Measurements from ENCODE around the gene MYO18A. TPM values are rescaled to one million over a fixed set of nuclear protein-coding genes. Genes with fewer than 3 reads are reported as not detected.

MYO18A gene
- total and polyA plus RNA-seq, 2 of the 4 experiments (the other 2 are of a cell fraction) = 22.4 to 39.1 TPM

GRCh38 chr17:29043539-29044145 lies 136.6 kb downstream of the MYO18A start:
- Histone ChIP-seq H3K36me3 (ENCODE audit: control insufficient read depth, insufficient read depth, low read length) (no peaks in the 10 kb centered on the region), H3K9me3 (ENCODE audit: control insufficient read depth, insufficient read depth, low read length) (no peaks in the 10 kb centered on the region; the same call in 1 of the 2 replicates), H2BK5ac (ENCODE audit: low read depth, low read length, poor library complexity, severe bottlenecking) (no peak overlapping the region), H3K18ac (ENCODE audit: low read depth, low read length) (no peak overlapping the region), H2BK120ac (ENCODE audit: low read depth, low read length) (no peak overlapping the region), H2AK5ac (ENCODE audit: low read depth, low read length) (no peak overlapping the region), H3K4me1 (ENCODE audit: control insufficient read depth, insufficient read depth, low read length) (no peaks in the 10 kb centered on the region), H3K4ac (ENCODE audit: low read depth, low read length) (no peak overlapping the region), H3K9me1 (ENCODE audit: insufficient read depth, low read length) (peaks cover 2% of the 10 kb centered on the region; the same call in 1 of the 2 replicates), H4K20me1 (ENCODE audit: insufficient read depth, low read length) (no peaks in the 10 kb centered on the region), H3K4me2 (ENCODE audit: low read depth, low read length) (no peak overlapping the region), H3K27ac (ENCODE audit: insufficient read depth, low read length) (no peak overlapping the region), H3K9ac (ENCODE audit: low read depth, low read length) (no peak overlapping the region), H4K5ac (ENCODE audit: low read depth, low read length) (no peak overlapping the region), H3K56ac (ENCODE audit: extremely low read depth, insufficient read depth, low read length) (no peak overlapping the region), H2AFZ (replicated peaks; ENCODE audit: low read length, poor library complexity) (no peak overlapping the region), H3K23ac (ENCODE audit: low read depth, low read length) (no peak overlapping the region), H4K91ac (ENCODE audit: insufficient read depth, low read depth, low read length) (no peak overlapping the region), H2BK15ac (ENCODE audit: low read depth, low read length) (no peak overlapping the region), H3K79me1 (ENCODE audit: low read depth in 1 of 2, low read length in 2 of 2) (no peaks in the 10 kb centered on the region), H2AK9ac (replicated peaks; ENCODE audit: low read depth, low read length, poor library complexity) (no peak overlapping the region), H3K14ac (replicated peaks; ENCODE audit: low read depth, low read length) (no peak overlapping the region), H3K27me3 (ENCODE audit: control insufficient read depth, insufficient read depth, low read length) (peaks cover 44% of the 10 kb centered on the region), H4K8ac (ENCODE audit: low read depth in 2 of 2, low read length in 2 of 2) (no peak overlapping the region), H2BK20ac (ENCODE audit: low read depth, low read length) (no peak overlapping the region), H3K4me3 (ENCODE audit: insufficient read depth, low read depth, low read length) (no peak overlapping the region)
- no TSS peak for BruUV-seq (replicated peaks)
- dilution Hi-C loops (cut with HindIII; ENCODE audit: low sequenced_read_pairs, unreplicated experiment) = no loop called here
- TF ChIP-seq BHLHE40 (IDR thresholded peaks at IDR 0.05; ENCODE audit: low read depth, low read length) (no peak), NFE2L2 (IDR thresholded peaks at IDR 0.05; ENCODE audit: low read depth, low read length) (no peak), RFX5 (IDR thresholded peaks at IDR 0.05; ENCODE audit: low read depth, low read length) (no peak), CHD1 (IDR thresholded peaks at IDR 0.05; ENCODE audit: low read depth, low read length) (no peak), POLR2A (IDR thresholded peaks at IDR 0.05; ENCODE audit: low read depth, low read length) (no peak), SMC3 (IDR thresholded peaks at IDR 0.05; ENCODE audit: low read depth, low read length) (no peak), MXI1 (IDR thresholded peaks at IDR 0.05; ENCODE audit: borderline replicate concordance, low read depth, low read length) (no peak), RAD21 (IDR thresholded peaks at IDR 0.05; ENCODE audit: low read length) (no peak), MAFK (IDR thresholded peaks at IDR 0.05; ENCODE audit: low read depth, low read length) (no peak)
- in situ Hi-C loops (cut with MboI; ENCODE audit: low sequenced_read_pairs) = loop anchor here (10.0 kb wide), 1 partner anchor 61 kb away; no protein-coding TSS in a partner anchor
- ATAC-seq (ENCODE audit: low read depth) = no peak
- POLR2A ChIA-PET (ENCODE audit: unreplicated experiment) = no interaction called here
- intact Hi-C loops (cut with micrococcal nuclease) = loop anchor here (10.0 kb wide), 1 partner anchor 79 kb away; no protein-coding TSS in a partner anchor
- no CpG with 5 or more reads among the region's 3 CpGs for WGBS, 2 experiments (ENCODE audit: extremely low coverage in 2 of 2, insufficient read length in 1 of 2)
- CTCF ChIA-PET = no interaction called here
- no peak for DNase-seq

Data from IMR-90 (cell line).